Stimulated activated CD4-positive, alpha-beta T cell treated with anti-CD3 and anti-CD28 coated beads, TNF-alpha, amount 100 ng/mL, for 48 hours (primary cell): ENCODE measurements around the gene ZBED5.
"Not testable (repeated sequence)": the region's sequence is repeated elsewhere in the genome, so short reads cannot be mapped to it uniquely, and the experiment has no call there.

Experiments used
- DNase-seq, 3 donors: peaks; one replicate each; pipeline ENCODE4 v3.0.0-alpha.2; 2020; ENCODE audit warnings: low read depth in 3 of 3

Gene ZBED5

GRCh38 chr11:10838083-10838482 lies 19.8 kb downstream of the ZBED5 start:
- DNase-seq = no peak

- DNase-seq = not testable (repeated sequence)
Observed at GRCh38 chr11:10836884-10837283, 21.0 kb downstream of the ZBED5 start.

GRCh38 chr11:10829139-10829538 lies 28.7 kb downstream of the ZBED5 start:
- DNase-seq = no peak

- DNase-seq = no peak
Observed at GRCh38 chr11:10828402-10828801, 29.5 kb downstream of the ZBED5 start.

GRCh38 chr11:10824888-10825287 lies 33.0 kb downstream of the ZBED5 start:
- no peak for DNase-seq

GRCh38 chr11:10823152-10823579 lies 34.7 kb downstream of the ZBED5 start:
- no peak for DNase-seq

GRCh38 chr11:10822491-10822890 lies 35.4 kb downstream of the ZBED5 start:
- not testable (repeated sequence) for DNase-seq

- no peak for DNase-seq
Observed at GRCh38 chr11:10818594-10818993, 39.3 kb downstream of the ZBED5 start.

GRCh38 chr11:10813945-10814344 lies 43.9 kb downstream of the ZBED5 start:
- DNase-seq = no peak

GRCh38 chr11:10809373-10810160 lies 48.3 kb downstream of the ZBED5 start:
- DNase-seq = peak in 2 of 3 donors; percentile 12 to 33

- DNase-seq = peak; percentile 91 to 97 (median 94)
Observed at GRCh38 chr11:10808553-10809372, 49.1 kb downstream of the ZBED5 start, which contains the start of gene EIF4G2. TSS of gene EIF4G2 (minus strand) at chr11:10808926.

GRCh38 chr11:10808235-10808552 lies 49.7 kb downstream of the ZBED5 start:
- peak in 1 of 3 donors; percentile 2 for DNase-seq

GRCh38 chr11:10807493-10808234 lies 50.2 kb downstream of the ZBED5 start:
- peak in 2 of 3 donors; percentile 14 to 16 for DNase-seq

- no peak for DNase-seq
Observed at GRCh38 chr11:10806206-10806605, 51.6 kb downstream of the ZBED5 start.

GRCh38 chr11:10805741-10806140 lies 52.1 kb downstream of the ZBED5 start:
- no peak for DNase-seq

GRCh38 chr11:10803676-10804075 lies 54.2 kb downstream of the ZBED5 start:
- no peak for DNase-seq
